SK-N-SH treated with all-trans-retinoic acid at 6 μM for 48 hours (cell line): ENCODE results near the gene AATF.

Source experiments
- ATAC-seq: fragments of 200-7000 bp; cut with Tn5 transposase; 3 replicates; pipeline ENCODE4 v1.9.1; 2020; ENCODE audit warnings: mild to moderate bottlenecking, moderate library complexity
- ARNTL ChIP-seq: fragments of 450-650 bp; formaldehyde crosslinking; IDR thresholded peaks from 2 replicates; pipeline ENCODE4 v1.5.0; 2020; ENCODE audit warnings: low read depth, mild to moderate bottlenecking, moderate library complexity, borderline replicate concordance
- BACH2 ChIP-seq: fragments of 250-450 bp; sonication (Bioruptor Pico); IDR thresholded peaks from 2 replicates; pipeline ENCODE4 v1.9.0; 2021; ENCODE audit warnings: mild to moderate bottlenecking, borderline replicate concordance
- CSDC2 ChIP-seq: fragments of 250-450 bp; sonication (Bioruptor Pico); IDR thresholded peaks from 2 replicates; pipeline ENCODE4 v1.5.0; 2020; ENCODE audit warnings: mild to moderate bottlenecking, moderate library complexity
- CSRNP3 ChIP-seq: fragments of 250-450 bp; sonication (Bioruptor Pico); IDR thresholded peaks from 2 replicates; pipeline ENCODE4 v1.5.1; 2021; ENCODE audit warnings: mild to moderate bottlenecking, moderate library complexity
- ESRRG ChIP-seq: fragments of 250-450 bp; sonication (Bioruptor Pico); IDR thresholded peaks from 2 replicates; pipeline ENCODE4 v1.6.1; 2021; ENCODE audit warnings: mild to moderate bottlenecking
- GLIS3 ChIP-seq: fragments of 250-450 bp; sonication (Bioruptor Pico); IDR thresholded peaks from 2 replicates; pipeline ENCODE4 v1.5.0; 2020; ENCODE audit warnings: mild to moderate bottlenecking, moderate library complexity
- ISL1 ChIP-seq: fragments of 250-450 bp; sonication (Bioruptor Pico); IDR thresholded peaks from 2 replicates; pipeline ENCODE4 v2.1.2; 2022; ENCODE audit warnings: mild to moderate bottlenecking, moderate library complexity
- OSR1 ChIP-seq: fragments of 250-450 bp; sonication (Bioruptor Pico); IDR thresholded peaks from 2 replicates; pipeline ENCODE4 v1.8.0; 2022; ENCODE audit warnings: moderate library complexity, mild to moderate bottlenecking, inconsistent platforms
- PATZ1 ChIP-seq: fragments of 250-450 bp; sonication (Bioruptor Pico); IDR thresholded peaks from 2 replicates; pipeline ENCODE4 v1.8.0; 2020; ENCODE audit warnings: mild to moderate bottlenecking, moderate library complexity, borderline replicate concordance
- POU6F1 ChIP-seq: fragments of 250-450 bp; sonication (Bioruptor Pico); IDR thresholded peaks from 2 replicates; pipeline ENCODE4 v1.8.0; 2021; ENCODE audit warnings: low read depth, mild to moderate bottlenecking, moderate library complexity, borderline replicate concordance
- PPARA ChIP-seq: fragments of 250-450 bp; sonication (Bioruptor Pico); IDR thresholded peaks from 2 replicates; pipeline ENCODE4 v1.5.0; 2020; ENCODE audit warnings: mild to moderate bottlenecking, borderline replicate concordance
- RARB ChIP-seq: fragments of 250-450 bp; sonication (Bioruptor Pico); IDR thresholded peaks from 2 replicates; pipeline ENCODE4 v1.8.0; 2021; ENCODE audit warnings: mild to moderate bottlenecking, moderate library complexity
- SNAI2 ChIP-seq: fragments of 250-450 bp; sonication (Bioruptor Pico); IDR thresholded peaks from 2 replicates; pipeline ENCODE4 v1.5.0; 2020; ENCODE audit warnings: mild to moderate bottlenecking, moderate library complexity
- TCF4 ChIP-seq: fragments of 250-450 bp; sonication (Bioruptor Pico); IDR thresholded peaks from 2 replicates; pipeline ENCODE4 v1.8.0; 2021; ENCODE audit warnings: mild to moderate bottlenecking, moderate library complexity, borderline replicate concordance
- TOX ChIP-seq: fragments of 250-450 bp; sonication (Bioruptor Pico); IDR thresholded peaks from 2 replicates; pipeline ENCODE4 v1.8.0; 2021; ENCODE audit warnings: mild to moderate bottlenecking, moderate library complexity, borderline replicate concordance
- ZC3H10 ChIP-seq: fragments of 250-450 bp; sonication (Bioruptor Pico); IDR thresholded peaks from 2 replicates; pipeline ENCODE4 v1.5.1; 2021; ENCODE audit warnings: mild to moderate bottlenecking, moderate library complexity
- ZFP3 ChIP-seq: fragments of 250-450 bp; sonication (Bioruptor Pico); IDR thresholded peaks from 2 replicates; pipeline ENCODE4 v1.5.0; 2020; ENCODE audit warnings: mild to moderate bottlenecking, moderate library complexity
- ZFP30 ChIP-seq: fragments of 450-650 bp; formaldehyde crosslinking; IDR thresholded peaks from 2 replicates; pipeline ENCODE4 v1.5.0; 2022; ENCODE audit warnings: mild to moderate bottlenecking, moderate library complexity
- ZNF565 ChIP-seq: fragments of 450-650 bp; formaldehyde crosslinking; conservative IDR thresholded peaks from 2 replicates; pipeline ENCODE4 v1.5.0; 2020; ENCODE audit warnings: low read depth, mild to moderate bottlenecking, moderate library complexity
- ZNF70 ChIP-seq: fragments of 450-650 bp; formaldehyde crosslinking; IDR thresholded peaks from 2 replicates; pipeline ENCODE4 v1.5.0; 2020; ENCODE audit warnings: mild to moderate bottlenecking, moderate library complexity
- ZNF8 ChIP-seq: fragments of 450-650 bp; formaldehyde crosslinking; IDR thresholded peaks from 2 replicates; pipeline ENCODE4 v1.5.0; 2020; ENCODE audit warnings: mild to moderate bottlenecking, moderate library complexity

The AATF gene

GRCh38 chr17:36923814-36924221 is 24.9 kb upstream of the AATF start:
- TF ChIP-seq CSRNP3 (CRISPR knock-in tag), result no peak
- ATAC-seq, result no peak

GRCh38 chr17:36926226-36926625 is 22.5 kb upstream of the AATF start:
- no peak for TF ChIP-seq ZC3H10
- TF ChIP-seq ZNF8 (CRISPR knock-in tag), result no peak
- TF ChIP-seq SNAI2 (CRISPR knock-in tag), result no peak
- TF ChIP-seq ISL1 (CRISPR knock-in tag), result no peak
- no peak for TF ChIP-seq ZNF70
- no peak for TF ChIP-seq TOX
- TF ChIP-seq CSRNP3 (CRISPR knock-in tag), result no peak
- TF ChIP-seq GLIS3, result no peak
- no peak for TF ChIP-seq PATZ1 (CRISPR knock-in tag)
- TF ChIP-seq POU6F1 (CRISPR knock-in tag), result no peak
- TF ChIP-seq RARB (CRISPR knock-in tag), result no peak
- TF ChIP-seq ARNTL (CRISPR knock-in tag), result no peak
- TF ChIP-seq ZNF565 (CRISPR knock-in tag), result no peak
- TF ChIP-seq ZFP3 (CRISPR knock-in tag), result no peak
- no peak for TF ChIP-seq CSDC2 (CRISPR knock-in tag)
- TF ChIP-seq PPARA, result no peak
- no peak for TF ChIP-seq OSR1 (CRISPR knock-in tag)
- no peak for TF ChIP-seq TCF4 (CRISPR knock-in tag)
- no peak for TF ChIP-seq ESRRG
- no peak for ATAC-seq

GRCh38 chr17:36926701-36927100 is 22.1 kb upstream of the AATF start:
- ATAC-seq, result no peak
- TF ChIP-seq ZFP30 (CRISPR knock-in tag) (no peak), RARB (CRISPR knock-in tag) (no peak), SNAI2 (CRISPR knock-in tag) (no peak), ZNF565 (CRISPR knock-in tag) (no peak)

GRCh38 chr17:36928471-36929345 is 20.0 kb upstream of the AATF start:
- no peak for ATAC-seq
- TF ChIP-seq ZNF8 (CRISPR knock-in tag) (no peak), PATZ1 (CRISPR knock-in tag) (no peak), POU6F1 (CRISPR knock-in tag) (no peak), BACH2 (no peak), ESRRG (no peak), GLIS3 (no peak), ZNF565 (CRISPR knock-in tag) (no peak), ISL1 (CRISPR knock-in tag) (no peak), OSR1 (CRISPR knock-in tag) (no peak), SNAI2 (CRISPR knock-in tag) (no peak), ZFP30 (CRISPR knock-in tag) (no peak), CSRNP3 (CRISPR knock-in tag) (no peak), ZNF70 (no peak), TOX (no peak), RARB (CRISPR knock-in tag) (no peak)
